Measurements from ENCODE around the gene NREP. TPM values are rescaled to one million over a fixed set of nuclear protein-coding genes. Genes with fewer than 3 reads are reported as not detected.

NREP gene
- total and polyA plus RNA-seq, 4 donors, result 3.0 to 82.7 (median 9.8) TPM

GRCh38 chr5:111682641-111683040 lies 74.4 kb downstream of the NREP start:
- H3K9me3 ChIP-seq (ENCODE audit: control insufficient read depth in 4 of 4, low read length in 3 of 4), result no peaks in the 10 kb centered on the region
- H3K4me1 ChIP-seq (ENCODE audit: control insufficient read depth in 4 of 4, insufficient read depth in 4 of 4, low read length in 3 of 4), result peaks cover 3 to 24% (median 12%) of the 10 kb centered on the region in 4 donors
- H3K4me3 ChIP-seq (ENCODE audit: low read depth in 1 of 3, low read length in 3 of 3), result no peak overlapping the region
- 96% methylated on average over 6 of the region's 6 CpGs for WGBS
- H3K9ac ChIP-seq (ENCODE audit: low read depth in 1 of 2, low read length in 2 of 2), result no peak overlapping the region
- TF ChIP-seq, protein P1, sequence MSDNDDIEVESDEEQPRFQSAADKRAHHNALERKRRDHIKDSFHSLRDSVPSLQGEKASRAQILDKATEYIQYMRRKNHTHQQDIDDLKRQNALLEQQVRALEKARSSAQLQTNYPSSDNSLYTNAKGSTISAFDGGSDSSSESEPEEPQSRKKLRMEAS (IDR thresholded peaks at IDR 0.05), result no peak
- TF ChIP-seq ZBTB33 (IDR thresholded peaks at IDR 0.05) (no peak), HNF4G (IDR thresholded peaks at IDR 0.05) (no peak), FOXA1 (IDR thresholded peaks at IDR 0.05) (no peak)
- H3K36me3 ChIP-seq (ENCODE audit: control insufficient read depth in 4 of 4, insufficient read depth in 3 of 4, low read depth in 1 of 4, low read length in 3 of 4), result no peaks in the 10 kb centered on the region
- DNase-seq (ENCODE audit: low spot score), result no peak
- H3K27ac ChIP-seq (ENCODE audit: low read depth in 1 of 2, low read length in 2 of 2), result no peak overlapping the region
- H3K27me3 ChIP-seq (ENCODE audit: control insufficient read depth in 4 of 4, insufficient read depth in 4 of 4, low read length in 3 of 4), result no peaks in the 10 kb centered on the region

DNA sequence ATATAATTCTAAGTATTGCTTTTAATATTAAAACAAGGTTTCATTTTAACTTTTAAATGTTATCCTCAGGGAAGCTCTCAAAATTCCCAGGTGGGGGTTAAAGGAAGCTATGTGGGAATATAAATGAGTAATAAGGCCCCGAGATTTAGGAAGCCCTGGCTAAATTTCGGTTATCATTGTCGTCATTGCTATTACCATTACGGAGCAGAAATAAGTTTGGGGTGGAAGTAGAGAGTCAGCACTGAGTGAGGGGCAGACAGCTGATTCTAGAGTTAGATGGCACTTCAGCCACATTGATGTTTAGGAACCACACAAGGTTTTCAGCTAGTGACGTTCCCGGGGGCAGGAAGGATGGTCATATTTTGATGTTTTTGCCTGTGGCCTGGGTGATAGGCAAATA lies 74.9 kb downstream of the NREP start:
- no peak overlapping the region for H3K9ac ChIP-seq (ENCODE audit: low read depth in 1 of 2, low read length in 2 of 2)

More for the DNA sequence above, 74.9 kb downstream of the NREP start:
- H3K9me3 ChIP-seq (ENCODE audit: control insufficient read depth in 4 of 4, low read length in 3 of 4), result no peaks in the 10 kb centered on the region
- H3K27ac ChIP-seq (ENCODE audit: low read depth in 1 of 2, low read length in 2 of 2), result peak overlapping the region in 1 of 2 donors; percentile 48
- TF ChIP-seq RXRA (IDR thresholded peaks at IDR 0.05), result no peak
- TF ChIP-seq SP1 (IDR thresholded peaks at IDR 0.05), result no peak
- TF ChIP-seq NR2F2 (IDR thresholded peaks at IDR 0.05), result no peak
- no peak for TF ChIP-seq HNF4A (conservative IDR thresholded peaks at IDR 0.05)
- TF ChIP-seq RAD21 (IDR thresholded peaks at IDR 0.05), result no peak
- TF ChIP-seq YY1 (IDR thresholded peaks at IDR 0.05), result no peak
- no peak for TF ChIP-seq REST (IDR thresholded peaks at IDR 0.05)
- no peak for TF ChIP-seq HNF4G (IDR thresholded peaks at IDR 0.05)
- TF ChIP-seq ATF3 (IDR thresholded peaks at IDR 0.05), result no peak
- no peak for TF ChIP-seq TAF1 (conservative IDR thresholded peaks at IDR 0.05)
- no peak for TF ChIP-seq FOXA2 (IDR thresholded peaks at IDR 0.05)
- no peak for TF ChIP-seq EGR1 (IDR thresholded peaks at IDR 0.05; ENCODE audit: low read depth in 2 of 2)
- TF ChIP-seq, protein P2, sequence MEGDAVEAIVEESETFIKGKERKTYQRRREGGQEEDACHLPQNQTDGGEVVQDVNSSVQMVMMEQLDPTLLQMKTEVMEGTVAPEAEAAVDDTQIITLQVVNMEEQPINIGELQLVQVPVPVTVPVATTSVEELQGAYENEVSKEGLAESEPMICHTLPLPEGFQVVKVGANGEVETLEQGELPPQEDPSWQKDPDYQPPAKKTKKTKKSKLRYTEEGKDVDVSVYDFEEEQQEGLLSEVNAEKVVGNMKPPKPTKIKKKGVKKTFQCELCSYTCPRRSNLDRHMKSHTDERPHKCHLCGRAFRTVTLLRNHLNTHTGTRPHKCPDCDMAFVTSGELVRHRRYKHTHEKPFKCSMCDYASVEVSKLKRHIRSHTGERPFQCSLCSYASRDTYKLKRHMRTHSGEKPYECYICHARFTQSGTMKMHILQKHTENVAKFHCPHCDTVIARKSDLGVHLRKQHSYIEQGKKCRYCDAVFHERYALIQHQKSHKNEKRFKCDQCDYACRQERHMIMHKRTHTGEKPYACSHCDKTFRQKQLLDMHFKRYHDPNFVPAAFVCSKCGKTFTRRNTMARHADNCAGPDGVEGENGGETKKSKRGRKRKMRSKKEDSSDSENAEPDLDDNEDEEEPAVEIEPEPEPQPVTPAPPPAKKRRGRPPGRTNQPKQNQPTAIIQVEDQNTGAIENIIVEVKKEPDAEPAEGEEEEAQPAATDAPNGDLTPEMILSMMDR (IDR thresholded peaks at IDR 0.05; ENCODE audit: low read depth, low read length, missing input control), result no peak
- TF ChIP-seq GABPA (IDR thresholded peaks at IDR 0.05 in 1 of 2, conservative IDR thresholded peaks at IDR 0.05 in 1 of 2), result no peak
- WGBS, result 83% methylated on average over 6 of the region's 6 CpGs
- no peaks in the 10 kb centered on the region for H3K27me3 ChIP-seq (ENCODE audit: control insufficient read depth in 4 of 4, insufficient read depth in 4 of 4, low read length in 3 of 4)
- DNase-seq (ENCODE audit: low spot score), result no peak
- H3K36me3 ChIP-seq (ENCODE audit: control insufficient read depth in 4 of 4, insufficient read depth in 3 of 4, low read depth in 1 of 4, low read length in 3 of 4), result no peaks in the 10 kb centered on the region
- H3K4me3 ChIP-seq (ENCODE audit: low read depth in 1 of 3, low read length in 3 of 3), result no peak overlapping the region
- peaks cover 3 to 24% (median 12%) of the 10 kb centered on the region in 4 donors for H3K4me1 ChIP-seq (ENCODE audit: control insufficient read depth in 4 of 4, insufficient read depth in 4 of 4, low read length in 3 of 4)

Measured in liver (tissue), 9 donors.